HS-5 (cell line): ENCODE measurements around the gene NT5M.

Experiments
- DNase-seq: peaks from one replicate; pipeline ENCODE4 v3.0.0-alpha.2; 2012; ENCODE audit warnings: low read depth

The NT5M gene

GRCh38 chr17:17395246-17395802, 92.2 kb downstream of the NT5M start:
- DNase-seq, result no peak

GRCh38 chr17:17395885-17396284, 92.7 kb downstream of the NT5M start:
- DNase-seq, result no peak
